AML-193 (cell line): ENCODE measurements around the gene CUTC.
"Not testable (repeated sequence)": the region's sequence is repeated elsewhere in the genome, so short reads cannot be mapped to it uniquely, and the experiment has no call there.

Source experiments
- DNase-seq, 2 experiments: peaks; one replicate each; lab custom pipeline; 2025; lab: John Stamatoyannopoulos, UW

CUTC gene, protein sequence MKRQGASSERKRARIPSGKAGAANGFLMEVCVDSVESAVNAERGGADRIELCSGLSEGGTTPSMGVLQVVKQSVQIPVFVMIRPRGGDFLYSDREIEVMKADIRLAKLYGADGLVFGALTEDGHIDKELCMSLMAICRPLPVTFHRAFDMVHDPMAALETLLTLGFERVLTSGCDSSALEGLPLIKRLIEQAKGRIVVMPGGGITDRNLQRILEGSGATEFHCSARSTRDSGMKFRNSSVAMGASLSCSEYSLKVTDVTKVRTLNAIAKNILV

DNA sequence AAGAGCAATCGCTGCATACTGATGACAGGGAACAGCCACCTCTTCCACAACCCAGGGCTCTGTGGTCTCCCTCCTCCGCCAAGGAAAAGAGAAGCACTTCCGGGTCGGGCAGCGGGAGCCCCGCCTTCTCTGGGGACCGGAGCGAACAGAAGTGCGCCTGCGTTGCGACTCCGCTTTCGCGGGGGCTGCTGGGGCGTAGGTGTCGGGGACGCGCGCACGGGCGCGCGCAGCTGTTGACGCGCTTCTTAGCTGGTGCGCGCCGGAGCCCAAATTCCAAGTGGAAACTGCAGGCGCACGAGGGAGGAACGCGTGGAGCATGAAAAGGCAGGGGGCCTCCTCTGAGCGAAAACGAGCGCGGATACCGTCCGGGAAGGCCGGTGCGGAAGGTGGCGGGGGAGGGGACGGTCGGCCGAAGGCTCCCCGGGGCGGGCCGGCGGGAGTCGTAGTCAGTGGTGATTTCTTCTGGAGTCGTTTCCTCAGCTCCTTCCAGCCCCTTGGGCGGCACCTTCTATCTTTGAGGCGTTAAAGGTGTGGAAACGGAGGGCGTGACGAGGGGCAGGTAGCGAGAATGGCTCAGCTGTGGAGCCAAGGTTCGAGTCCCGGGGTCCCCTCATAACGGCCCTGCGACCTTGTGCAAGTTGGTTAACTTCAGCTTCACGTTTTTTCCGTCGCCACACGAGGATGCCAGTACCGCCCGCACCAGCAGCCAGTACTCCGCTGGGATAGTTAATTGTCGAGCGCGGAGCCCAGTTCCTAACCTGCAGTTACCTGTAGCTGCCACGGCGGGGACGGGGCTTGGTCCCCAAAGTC lies at the start of gene CUTC, which contains the start of gene COX15:
Gene CUTC (plus strand): TSS at position 202 of the 810 bp plus-strand sequence. CDS start 115 bp downstream, at position 317.
Gene COX15 (minus strand): TSS at position 95 of the 810 bp plus-strand sequence. CDS start 78 bp downstream, at position 17.
- DNase-seq: peak; percentile 89 to 90

DNA sequence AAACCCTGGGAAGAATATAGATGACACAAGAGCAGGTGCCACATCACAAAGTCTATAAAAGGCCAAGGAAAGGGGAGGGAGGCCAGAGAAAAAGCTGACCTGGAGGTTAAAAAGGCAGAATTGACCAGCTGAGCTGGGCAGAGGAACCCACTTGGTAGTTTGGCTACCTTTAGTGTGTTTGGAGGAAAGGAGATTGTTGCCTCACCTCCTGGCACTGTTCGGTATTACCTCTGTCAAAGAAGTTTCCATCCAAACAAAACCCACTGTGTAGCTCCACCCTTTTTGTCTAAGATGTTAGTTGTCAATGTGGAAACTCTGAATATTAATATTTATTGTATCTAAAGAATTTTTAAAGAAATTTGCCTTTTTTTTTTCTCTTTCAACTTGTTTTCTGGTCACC lies 49.3 kb upstream of the CUTC start:
- no peak for DNase-seq

DNA sequence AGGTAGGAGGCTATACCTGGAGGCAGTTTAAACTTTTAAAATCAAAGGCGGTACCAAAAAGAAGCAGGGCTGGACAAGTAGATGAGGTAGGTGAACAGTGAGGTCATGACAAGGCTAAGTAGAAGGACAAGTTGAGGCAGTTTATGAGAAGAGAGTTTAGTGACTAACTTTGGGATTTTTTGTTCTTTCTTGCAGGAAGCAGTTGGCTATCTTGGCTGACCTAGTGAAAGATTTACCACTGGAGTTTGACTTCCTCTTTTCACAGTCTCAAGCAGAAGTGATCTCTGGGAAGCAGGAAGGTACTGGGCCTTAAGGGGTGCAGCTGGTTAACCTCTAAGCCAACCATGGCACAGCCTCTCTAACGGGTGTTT lies 46.5 kb upstream of the CUTC start:
- DNase-seq: peak; percentile 87 to 92

DNA sequence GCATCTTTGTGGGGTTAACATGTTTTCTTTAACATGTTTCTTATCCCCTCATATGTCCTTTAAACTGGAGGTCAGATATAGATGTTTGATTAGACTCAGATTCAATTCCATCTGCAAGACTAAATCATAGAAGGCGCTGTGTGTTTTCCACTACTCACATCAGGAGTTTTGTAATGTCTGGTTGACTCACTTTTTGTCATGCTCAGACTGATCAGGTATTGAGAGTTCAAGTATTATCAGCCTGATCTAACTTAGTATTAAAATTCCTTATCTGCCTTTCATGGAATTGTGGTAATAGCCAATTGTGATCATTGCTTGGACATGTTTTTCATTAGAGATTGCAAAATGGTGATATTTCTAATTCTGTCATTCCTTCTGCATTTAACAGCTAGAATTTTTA lies 42.6 kb upstream of the CUTC start:
- no peak for DNase-seq

DNA sequence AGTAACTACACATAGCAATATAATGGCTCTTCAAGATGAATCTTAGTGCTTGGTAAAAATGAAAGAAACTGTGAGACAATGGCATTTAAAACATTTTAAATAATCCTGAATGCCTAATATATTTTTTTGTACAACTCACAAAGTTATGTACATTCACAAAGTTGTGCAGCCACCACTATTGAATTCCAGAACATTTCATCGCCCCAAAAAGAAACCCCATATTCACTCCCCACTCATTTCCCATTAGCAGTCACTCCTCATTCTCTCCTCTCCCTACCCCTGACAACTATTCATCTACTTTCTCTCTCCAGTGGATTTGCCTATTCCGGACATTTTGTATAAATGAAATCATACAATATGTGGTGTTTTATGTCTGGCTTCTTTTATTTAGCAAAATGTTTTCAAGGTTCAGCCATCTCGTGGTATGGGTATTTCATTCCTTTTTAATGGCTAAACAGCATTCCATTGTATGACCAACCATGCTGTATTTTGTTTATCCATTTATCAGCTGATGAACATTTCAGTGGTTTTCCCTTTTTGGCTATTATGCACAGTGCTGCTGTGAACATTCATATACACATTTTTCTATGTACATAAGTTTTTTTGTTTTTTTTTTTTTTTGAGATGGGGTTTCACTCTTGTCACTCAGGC lies 38.0 kb upstream of the CUTC start:
- DNase-seq: no peak

DNA sequence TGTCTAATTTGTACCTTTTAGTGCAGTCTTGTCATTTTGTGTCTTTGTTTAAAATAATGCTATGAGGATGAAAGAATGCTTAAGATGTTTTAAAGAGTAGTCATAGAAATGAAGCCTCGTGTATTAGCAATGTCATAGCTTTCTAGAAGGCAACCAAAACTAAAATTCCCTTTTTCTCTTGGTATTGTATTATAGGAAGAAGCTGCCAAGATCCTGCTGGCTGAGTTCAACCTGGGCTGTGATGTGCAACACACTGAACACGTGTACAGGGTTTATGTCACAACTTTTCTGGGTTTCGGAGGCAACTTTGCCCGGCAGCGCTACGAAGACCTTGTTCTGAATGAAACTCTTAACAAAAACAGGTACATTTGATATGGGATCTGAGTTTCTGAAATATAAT lies 36.3 kb upstream of the CUTC start:
- no peak for DNase-seq

DNA sequence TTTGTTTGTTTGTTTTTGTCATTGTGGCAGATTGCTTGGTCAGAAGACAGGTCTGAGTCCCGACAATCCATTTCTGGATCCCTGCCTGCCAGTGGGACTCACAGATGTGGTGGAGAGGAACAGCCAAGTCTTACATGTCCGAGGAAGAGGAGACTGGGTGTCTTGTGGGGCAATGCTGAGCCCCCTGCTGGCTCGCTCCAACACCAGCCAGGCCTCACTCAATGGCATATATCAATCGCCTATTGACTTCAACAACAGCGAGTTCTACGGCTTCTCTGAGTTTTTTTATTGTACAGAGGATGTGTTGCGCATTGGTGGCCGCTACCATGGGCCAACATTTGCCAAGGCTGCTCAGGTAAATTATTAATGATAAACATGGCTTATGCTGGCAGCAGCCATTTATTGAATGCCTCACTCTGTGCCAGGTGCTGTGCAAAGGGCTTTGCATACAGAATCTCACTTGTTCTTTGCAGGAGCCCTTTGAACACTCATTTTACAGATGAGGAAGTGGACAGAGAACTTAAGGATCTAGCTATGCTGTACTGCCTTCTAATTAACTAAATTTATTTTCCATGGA lies 33.4 kb upstream of the CUTC start:
- DNase-seq: no peak

DNA sequence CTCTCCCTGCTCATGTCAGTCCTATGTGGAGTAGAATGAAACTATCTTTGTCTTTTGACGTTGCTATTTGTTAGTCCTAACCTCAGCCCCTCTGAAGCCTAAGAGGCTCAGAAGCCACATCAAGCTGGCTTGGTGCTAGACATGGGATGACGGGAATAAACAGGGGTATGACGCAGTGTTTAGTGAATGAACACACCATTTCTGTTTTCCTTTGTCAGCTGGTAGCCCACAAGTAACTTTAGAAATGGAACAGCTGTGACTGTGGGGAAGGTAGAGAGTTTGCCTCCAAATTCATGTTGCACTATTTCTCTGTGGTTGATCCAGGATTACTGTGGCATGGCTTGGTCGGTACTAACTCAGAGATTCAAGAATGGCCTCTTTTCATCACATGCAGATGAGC lies 31.4 kb upstream of the CUTC start:
- no peak for DNase-seq

DNA sequence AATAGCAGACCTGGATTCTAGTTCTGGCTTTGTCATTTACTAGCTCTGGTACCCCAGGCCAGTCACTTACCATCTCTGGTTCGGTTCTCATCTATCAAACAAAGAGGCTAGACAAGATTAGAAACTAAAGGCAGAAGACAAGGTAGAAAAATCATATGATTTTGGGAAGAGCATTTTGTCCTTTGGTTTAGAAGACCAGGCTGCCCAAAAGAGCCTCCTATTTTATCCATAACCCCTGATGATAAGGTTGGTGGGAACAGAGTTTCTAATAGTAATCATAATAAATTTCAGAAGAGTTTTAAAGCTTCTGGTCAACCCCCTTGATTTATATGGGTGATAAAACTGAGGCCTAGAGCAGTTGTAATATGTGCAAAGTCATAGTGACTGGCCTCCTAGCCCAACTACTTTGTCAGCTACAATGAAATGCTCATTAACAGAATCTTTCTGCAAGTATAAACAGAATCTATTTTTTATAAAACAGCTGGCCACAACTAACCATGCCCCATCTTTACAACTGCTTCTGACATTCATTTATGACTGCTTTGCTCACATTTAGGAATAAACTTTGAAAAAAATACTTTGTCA lies 23.5 kb upstream of the CUTC start:
- DNase-seq: no peak

DNA sequence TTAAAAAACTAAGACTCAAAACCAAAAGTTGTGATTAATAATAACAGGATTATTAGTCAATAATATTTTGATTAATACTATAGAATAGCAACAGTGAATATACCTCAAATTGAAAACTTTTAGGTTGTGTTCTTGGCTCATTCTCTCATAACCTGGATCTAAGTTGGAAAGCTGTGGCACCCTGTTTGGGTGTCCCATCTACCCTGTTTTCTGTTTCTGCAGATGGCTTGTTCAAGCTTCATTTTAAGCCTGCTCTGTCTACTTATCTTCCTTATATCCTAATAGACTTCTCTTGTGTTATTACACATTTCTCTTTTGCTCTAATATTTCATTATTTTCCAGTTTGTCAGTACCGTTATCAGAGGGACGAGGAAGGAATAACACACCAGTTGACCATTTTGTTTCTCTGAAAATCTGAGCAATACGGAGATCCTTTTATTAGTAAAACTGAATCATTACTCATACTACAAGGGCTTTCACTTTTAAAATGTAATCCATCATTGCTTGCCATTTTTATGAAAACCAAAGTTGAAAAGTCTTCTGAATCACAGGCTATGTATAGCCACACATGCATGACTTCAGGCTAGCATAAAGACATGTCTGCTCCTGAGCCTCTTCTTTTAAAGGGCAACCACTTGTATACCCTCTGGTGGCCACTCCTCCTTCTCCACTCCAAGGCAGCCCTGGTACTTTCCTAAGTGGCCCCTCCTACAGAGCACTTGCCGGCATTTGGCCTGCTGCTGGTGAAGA lies 22.4 kb upstream of the CUTC start:
- DNase-seq: no peak

DNA sequence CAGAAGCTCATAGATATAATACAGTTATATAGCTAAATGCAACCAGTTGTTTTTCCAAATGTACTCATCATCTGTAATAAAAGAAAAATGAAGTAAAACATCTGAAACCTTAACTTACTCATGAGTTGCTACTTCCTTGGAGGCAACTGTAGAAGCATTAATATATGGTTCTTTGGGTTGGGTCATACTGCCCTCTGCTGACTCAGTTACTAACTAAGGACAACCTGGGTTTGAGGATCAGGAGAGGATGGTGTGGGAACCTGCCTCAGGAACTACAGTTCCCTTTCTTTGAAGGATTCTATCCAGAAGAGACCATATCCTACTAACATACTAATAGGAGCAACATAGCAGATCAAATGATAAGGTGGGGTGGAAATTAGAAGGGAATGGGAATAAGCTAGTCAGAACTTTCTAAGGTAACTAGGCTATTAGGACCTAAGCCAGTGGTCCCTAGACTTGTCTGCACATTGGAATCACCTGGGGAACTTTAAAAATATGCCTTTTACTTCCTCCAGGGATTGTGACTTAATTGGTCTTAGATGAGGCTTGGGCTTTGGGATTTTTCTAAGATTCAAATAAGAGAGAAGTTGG lies 20.8 kb upstream of the CUTC start:
- DNase-seq: peak; percentile 70 to 76

DNA sequence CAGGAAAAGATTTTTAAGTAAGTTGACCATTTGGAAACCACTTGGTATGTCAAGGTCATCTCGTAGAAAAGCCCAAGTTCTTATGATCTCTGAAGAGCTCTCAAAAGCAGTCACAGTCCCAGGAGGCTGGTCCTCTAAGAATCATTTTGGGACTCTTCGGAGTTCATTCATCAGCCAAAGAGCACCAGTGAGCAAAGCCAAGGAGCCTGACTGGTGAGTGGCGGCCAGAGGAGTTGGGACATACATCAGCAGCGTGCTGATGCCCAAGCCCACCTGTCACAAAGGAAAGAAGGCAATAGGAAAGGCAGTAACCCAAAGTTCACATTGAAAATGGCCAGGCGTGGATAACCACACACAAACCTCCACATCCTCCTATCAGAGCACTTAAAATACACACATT lies 17.6 kb upstream of the CUTC start:
- no peak for DNase-seq

DNA sequence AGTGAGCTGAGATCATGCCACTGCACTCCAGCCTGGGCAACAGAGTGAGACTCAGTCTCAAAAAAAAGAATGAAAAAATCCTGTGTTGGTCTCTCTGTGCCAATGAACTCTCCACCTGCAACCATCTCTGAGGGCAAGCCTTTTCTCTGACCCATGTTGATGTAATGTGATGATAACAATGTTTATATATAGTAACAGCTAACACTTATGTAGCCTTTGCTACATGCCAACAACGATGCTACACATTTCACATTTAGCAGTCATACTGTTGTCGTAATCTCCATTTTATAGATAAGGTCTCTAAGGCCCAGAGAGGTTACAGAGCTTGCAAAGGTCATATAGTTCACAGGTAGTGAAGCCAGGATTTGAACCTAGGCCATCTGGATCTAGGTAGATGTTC lies 11.6 kb upstream of the CUTC start:
- DNase-seq: no peak

DNA sequence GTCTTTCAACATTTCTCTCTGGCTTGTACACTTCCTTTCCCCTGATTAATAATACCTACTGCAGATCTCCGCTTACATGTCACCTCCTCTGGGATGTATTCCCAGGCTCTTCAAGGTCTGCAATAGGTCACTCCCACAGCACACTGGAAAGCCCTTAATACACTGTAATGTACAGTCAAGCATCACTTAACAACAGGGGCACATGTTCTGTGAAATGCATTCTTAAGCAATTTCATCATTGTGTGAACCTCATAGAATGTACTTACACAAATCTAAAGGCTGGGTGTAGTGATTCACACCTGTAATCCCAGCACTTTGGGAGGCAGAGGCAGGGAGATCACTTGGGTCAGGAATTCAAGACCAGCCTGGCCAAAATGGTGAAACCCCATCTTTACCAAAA lies 2.0 kb upstream of the CUTC start:
- DNase-seq: no peak

DNA sequence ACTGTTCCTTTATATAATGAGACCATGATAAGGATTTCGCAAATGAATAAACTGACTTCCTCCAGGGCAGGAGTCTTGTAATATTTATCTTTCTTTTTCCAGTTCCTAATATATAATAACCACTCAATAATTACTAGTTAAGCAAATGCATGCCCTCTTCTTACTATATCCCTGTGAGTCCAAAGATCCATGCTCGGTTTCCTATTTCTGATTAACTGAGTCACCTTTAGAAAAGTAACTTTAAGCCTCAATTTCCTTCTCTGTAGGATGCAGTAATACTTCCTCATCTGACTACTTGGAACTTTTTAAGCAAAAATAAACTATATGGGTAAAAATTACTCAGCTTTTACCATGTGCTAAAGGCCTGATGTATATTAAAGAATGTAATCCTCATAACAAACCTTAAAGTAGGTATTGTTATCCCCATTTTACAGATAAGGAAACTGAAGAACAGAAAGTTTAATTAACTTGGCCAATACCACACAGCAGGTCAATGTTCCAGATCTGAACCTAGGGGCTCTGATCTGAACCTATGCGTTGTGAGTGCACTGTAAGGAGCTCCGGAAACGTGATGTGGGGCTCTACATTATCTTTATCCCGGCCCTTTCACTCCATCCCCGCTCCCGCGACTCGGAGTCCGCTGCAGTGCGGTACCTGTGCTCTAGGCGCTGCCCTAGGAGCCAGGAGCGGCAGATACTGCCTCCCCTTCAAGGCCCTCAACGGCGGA lies 565 bp upstream of the CUTC start:
- DNase-seq: peak; percentile 22 to 52

DNA sequence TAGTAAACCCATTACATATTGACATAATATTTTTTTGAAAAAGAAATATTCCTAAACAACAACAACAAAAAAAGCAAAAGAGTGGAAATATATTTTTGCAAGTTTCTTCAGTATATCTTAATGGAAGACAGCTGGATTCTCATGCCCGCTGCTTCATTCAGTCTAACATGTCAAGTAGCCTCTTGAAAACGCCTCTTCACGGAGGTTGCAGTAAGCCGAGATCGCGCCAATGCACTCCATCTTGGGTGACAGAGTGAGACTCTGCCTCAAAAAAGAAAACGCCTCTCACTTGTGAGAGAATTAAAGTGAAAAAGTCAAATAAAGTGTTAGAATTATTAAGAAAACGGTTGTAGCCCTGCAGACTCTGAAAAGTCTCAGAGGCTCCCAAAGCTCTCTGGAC lies 1.3 kb downstream of the CUTC start:
- no peak for DNase-seq

DNA sequence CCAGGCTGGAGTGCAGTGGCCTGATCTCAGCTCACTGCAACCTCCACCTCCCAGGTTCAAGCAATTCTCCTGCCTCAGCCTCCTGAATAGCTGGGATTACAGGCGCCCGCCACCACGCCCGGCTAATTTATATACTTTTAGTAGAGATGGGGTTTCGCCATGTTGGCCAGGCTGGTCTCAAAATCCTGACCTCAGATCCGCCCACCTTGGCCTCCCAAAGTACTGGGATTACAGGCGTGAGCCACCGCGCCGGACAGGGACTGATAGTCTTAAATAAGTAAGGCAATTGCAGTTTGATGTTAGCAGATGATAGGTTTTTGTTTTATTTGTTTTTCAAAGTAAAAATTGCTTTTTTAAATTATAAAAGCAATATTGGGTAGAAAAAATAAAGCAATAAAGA lies 2.1 kb downstream of the CUTC start:
- DNase-seq: not testable (repeated sequence)

DNA sequence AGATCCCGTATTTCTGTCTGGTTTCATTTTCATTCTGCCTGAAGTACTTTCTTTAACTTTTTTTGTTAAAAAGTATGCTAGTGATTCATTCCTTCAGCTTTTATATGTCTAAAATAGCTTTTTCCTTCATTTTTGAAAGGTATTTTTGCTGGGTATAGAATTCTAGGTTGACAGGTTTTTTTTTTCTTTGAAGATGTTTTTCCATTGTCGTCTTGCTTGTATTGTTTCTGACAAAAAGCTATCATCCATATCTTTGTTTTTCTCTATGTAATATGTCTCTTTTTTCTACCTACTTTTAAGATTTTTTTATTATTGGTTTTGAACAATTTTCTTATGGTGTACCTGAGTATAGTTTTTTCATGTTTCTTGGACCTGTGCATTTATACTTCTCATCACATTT lies 8.2 kb downstream of the CUTC start:
- no peak for DNase-seq

DNA sequence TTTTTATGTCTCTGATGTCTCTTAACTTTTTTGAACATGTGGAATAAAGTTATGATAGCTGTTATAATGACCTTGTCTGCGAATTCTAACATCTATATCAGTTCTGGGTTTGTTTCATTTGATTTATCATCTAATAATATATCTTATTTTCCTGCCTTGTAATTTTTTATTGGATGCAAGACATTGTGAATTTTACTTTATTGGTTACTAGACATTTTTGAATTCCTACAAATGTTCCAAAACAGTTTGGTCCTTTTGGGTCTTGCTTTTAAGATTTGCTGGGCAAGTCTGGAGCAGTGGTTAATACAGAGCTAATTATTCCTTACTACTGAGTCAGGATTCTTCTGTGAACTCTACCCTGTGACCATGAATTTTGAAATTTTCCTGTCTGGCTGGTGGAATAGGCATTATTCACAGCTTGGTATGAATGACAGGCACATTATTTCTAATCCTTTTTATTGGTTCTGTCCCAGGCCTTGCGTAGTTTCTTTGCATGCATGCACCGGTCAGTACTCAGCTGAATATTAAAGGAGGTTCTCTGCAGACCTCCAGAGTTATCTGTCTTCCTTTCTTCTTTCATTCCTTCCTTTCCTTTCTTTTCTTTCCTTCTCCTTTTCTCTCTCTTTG lies 9.0 kb downstream of the CUTC start:
- DNase-seq: no peak

DNA sequence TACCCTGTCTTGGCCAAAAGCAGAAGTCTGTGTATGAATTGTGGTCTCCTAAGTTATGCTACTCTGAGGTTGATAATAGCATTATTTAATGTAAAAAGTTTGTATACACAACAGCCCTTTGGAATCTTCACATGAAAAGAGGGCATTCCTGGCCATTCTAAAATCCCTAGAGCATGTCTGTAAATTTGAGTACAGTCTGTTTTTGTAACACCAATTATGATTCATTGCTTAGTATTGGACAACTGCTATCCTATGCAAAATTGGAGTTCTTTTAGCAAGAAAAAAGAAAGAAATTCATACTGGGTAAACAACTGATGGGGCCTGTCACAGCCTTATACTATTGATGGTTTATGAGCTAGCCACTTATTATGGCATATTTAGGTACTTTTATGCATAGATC lies 10.2 kb downstream of the CUTC start:
- no peak for DNase-seq
